CD1c-positive myeloid dendritic cell (primary cell): Measurements from ENCODE around the gene GLI1.
"Not testable (repeated sequence)": the region's sequence is repeated elsewhere in the genome, so short reads cannot be mapped to it uniquely, and the experiment has no call there.

Experiments
- DNase-seq: peaks from one replicate; pipeline ENCODE4 v3.0.0-alpha.2; 2016; ENCODE audit errors: extremely low spot score

The GLI1 gene

GRCh38 chr12:57496822-57497221, 37.2 kb downstream of the GLI1 start:
- no peak for DNase-seq

- no peak for DNase-seq
Measured at GRCh38 chr12:57497223-57498131, 37.9 kb downstream of the GLI1 start.

GRCh38 chr12:57498132-57498502, 38.5 kb downstream of the GLI1 start:
- DNase-seq, result no peak

DNA sequence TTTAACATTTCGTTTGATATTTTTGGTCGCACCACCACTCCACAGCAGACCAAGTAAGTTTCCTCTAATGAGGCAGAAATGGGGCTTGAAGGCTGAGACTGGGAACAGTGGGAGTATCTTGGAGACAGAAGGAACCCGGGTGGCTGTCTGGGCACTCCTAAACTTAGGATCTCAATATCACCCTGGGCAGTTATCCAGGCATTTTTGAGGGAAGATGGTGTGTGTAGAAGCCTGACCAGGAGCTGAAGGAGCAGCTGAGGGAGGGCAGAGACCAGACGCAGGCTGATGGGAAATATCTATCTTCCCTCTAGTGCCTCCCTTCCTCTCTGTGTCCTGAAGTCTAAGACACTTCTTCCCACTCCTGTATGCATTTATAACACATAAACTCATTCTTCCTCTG, 39.0 kb downstream of the GLI1 start:
- DNase-seq, result no peak

DNA sequence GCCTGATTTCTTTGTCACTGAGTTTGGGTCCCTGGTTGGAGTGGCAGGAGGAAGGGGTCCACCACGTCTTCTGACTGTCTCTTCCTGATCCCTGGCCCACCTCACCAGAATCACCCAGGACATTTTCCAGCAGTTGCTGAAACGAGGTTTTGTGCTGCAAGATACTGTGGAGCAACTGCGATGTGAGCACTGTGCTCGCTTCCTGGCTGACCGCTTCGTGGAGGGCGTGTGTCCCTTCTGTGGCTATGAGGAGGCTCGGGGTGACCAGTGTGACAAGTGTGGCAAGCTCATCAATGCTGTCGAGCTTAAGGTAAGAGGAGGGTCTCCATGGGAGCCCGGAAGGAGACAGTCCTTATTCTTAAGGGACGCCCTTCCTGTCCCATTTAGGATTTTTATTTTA, 40.6 kb downstream of the GLI1 start:
- no peak for DNase-seq

DNA sequence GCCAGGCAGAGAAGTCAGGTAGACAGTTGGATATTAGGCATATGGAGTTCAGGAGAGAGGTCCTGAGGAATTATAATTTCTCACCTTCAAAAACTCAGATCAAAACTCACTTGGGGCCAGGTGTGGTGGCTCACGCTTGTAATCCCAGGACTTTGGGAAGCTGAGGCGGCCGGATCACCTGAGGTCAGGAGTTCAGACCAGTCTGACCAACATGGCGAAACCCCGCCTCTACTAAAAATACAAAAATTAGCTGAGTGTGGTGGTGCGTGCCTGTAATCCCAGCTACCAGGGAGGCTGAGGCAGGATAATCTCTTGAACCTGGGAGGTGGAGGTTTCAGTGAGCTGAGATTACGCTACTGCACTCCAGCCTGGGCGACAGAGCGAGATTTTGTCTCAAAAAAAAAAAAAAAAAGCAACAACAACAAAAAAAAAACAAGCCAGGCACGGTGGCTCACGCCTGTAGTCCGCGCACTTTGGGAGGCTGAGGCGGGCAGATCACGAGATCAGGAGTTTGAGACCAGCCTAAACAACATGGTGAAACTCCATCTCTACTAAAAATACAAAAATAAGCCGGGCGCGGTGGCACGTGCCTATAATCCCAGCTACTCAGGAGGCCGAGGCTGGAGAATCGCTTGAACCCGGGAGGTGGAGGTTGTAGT, 42.9 kb downstream of the GLI1 start:
- DNase-seq, result not testable (repeated sequence)

GRCh38 chr12:57506541-57506940, 47.0 kb downstream of the GLI1 start:
- not testable (repeated sequence) for DNase-seq

- DNase-seq, result not testable (repeated sequence)
Measured at GRCh38 chr12:57507796-57508195, 48.2 kb downstream of the GLI1 start.

DNA sequence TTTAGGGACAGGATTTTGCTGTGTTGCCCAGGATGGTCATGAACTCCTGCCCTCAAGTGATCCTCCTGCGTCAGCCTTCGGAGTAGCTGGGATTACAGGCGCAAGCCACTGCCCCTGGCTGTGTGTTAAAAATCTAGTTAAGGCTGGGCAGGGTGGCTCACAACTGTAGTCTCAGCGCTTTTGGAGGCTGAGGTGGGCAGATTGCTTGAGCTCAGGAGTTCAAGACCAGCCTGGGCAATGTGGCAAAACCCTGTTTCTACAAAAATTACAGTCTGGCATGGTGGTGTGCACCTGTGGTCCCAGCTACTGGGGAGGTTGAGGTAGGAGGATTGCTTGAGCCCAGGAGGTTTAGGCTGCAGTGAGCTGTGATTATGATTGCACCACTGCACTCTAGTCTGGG, 51.6 kb downstream of the GLI1 start:
- no peak for DNase-seq

GRCh38 chr12:57511588-57512325, 52.2 kb downstream of the GLI1 start:
- DNase-seq, result no peak

DNA sequence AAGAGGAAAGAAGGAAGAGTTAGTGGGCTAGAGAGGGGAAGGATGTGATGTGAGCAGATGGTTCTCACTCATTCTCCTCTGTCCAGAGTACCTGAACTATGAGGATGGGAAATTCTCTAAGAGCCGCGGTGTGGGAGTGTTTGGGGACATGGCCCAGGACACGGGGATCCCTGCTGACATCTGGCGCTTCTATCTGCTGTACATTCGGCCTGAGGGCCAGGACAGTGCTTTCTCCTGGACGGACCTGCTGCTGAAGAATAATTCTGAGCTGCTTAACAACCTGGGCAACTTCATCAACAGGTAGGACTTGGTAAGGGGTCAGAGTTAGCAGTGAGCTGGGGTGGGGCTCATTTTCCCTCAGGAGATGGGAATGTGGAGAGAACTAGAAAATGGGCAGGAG, 53.1 kb downstream of the GLI1 start:
- no peak for DNase-seq

DNA sequence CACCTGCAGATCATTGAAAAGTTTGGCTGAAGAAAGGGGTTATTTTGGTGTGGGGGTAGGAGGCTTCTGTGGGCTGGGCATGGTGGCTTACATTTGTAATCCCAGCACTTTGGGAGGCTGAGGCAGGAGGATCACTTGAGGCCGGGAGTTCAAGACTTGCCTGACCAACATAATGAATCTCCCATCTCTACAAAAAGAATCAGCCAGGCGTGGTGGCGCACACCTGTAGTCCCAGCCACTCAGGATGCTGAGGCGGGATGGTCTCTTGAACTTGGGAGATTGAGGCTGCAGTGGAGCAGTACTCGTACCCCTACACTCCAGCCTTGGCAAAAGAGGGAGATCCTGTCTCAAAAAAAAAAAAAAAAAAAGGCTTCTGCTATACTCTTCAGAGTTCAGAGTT, 53.7 kb downstream of the GLI1 start:
- no peak for DNase-seq

DNA sequence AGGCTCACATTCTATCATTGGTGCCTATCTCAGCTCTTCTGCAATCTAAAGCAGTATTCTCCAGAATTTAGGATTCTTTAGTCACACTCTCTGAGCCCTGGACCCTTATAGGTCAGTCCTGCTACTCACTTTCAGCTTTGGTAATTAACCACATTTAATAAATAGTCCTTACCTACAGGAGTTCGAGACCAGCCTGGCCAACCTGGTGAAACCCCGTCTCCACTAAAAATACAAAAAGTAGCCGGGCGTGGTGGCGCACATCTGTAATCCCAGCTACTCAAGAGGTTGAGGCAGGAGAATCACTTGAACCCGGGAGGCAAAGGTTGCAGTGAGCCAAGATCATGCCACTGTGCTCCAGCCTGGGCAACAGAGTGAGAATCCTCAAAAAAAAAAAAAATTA, 54.1 kb downstream of the GLI1 start:
- DNase-seq, result not testable (repeated sequence)

- not testable (repeated sequence) for DNase-seq
Measured at GRCh38 chr12:57514246-57514645, 54.7 kb downstream of the GLI1 start.

GRCh38 chr12:57514720-57515407, 55.3 kb downstream of the GLI1 start:
- DNase-seq, result no peak

GRCh38 chr12:57515408-57515933, 55.9 kb downstream of the GLI1 start:
- DNase-seq, result no peak

DNA sequence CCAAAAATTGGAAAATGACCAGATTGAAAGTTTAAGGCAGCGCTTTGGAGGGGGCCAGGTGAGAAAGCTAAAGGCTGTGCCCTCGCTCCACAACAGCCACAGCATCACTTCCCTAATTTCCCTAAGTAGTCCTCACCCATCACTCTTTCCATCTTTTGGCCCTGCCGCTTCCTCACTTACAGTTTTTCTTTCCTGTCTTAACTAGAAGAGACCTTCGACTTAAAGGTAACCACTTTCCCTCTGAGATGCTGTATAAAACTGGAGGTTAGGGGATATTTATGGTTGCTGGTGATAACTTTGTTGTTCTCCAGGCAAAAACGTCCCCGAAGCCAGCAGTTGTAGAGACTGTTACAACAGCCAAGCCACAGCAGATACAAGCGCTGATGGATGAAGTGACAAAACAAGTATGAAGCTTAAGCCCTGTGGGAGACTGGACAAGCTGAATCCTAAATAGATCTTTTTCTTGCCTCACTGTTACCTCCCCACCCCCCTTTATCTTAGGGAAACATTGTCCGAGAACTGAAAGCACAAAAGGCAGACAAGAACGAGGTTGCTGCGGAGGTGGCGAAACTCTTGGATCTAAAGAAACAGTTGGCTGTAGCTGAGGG, 56.5 kb downstream of the GLI1 start:
- no peak for DNase-seq

DNA sequence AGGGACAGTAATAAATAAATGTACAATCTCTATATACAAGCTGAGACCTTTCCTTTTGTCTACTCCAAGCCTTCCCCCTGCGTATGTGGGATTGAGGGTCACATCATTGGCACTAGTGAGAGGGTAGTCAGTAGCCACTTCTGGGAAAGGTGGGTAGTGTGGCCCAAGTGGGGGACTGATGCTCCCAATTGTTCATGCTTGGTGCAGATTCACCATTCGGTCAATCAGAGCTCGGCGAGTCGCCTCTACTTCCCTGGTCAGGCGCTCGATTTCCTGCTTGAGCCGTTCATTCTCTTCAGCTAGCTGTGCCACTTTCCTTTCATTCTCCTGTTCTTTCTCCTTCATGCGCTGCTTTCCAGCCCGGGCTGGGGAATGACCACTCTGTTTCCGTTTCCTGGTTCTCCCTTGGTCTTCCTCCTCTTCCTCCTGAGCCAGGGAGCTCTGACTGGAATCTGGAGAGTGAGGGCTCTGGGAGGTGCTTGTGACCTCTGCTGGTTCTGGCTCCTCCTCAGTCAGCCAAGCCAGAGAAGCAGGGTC, 57.1 kb downstream of the GLI1 start:
- DNase-seq, result no peak

DNA sequence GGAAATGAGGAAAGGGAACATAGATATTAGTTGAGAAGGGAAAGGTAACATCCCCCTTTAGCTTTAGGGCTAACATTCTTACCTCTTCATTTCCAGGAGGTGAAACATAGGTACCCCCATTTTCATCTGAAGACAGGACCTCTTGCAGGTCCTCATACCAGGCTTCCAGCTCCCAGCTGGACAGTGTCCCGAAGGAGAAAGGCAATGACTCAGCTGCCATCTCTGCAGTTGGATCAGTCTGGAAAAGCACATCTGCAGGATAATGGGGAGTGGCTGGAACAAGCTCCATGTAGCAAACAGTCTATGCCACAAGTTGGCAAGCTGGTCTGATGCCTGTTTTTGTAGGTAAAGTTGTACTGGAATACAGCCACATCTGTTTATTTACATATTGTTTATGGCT, 57.6 kb downstream of the GLI1 start:
- DNase-seq, result no peak

DNA sequence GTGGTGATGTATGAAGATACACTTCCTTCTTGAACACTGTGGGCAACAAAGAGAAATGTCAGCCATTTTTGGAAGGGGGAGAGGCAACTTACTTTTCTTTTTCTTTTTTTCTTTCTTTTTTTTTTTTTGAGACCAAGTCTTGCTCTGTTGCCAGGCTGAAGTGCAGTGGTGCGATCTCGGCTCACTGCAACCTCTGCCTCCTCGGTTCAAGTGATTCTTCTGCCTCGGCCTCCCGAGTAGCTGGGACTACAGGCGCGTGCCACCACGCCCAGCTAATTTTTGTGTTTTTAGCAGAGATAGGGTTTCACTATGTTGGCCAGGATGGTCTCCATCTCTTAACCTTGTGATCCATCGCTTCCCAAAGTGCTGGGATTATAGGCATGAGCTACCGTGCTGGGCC, 58.1 kb downstream of the GLI1 start:
- DNase-seq, result not testable (repeated sequence)
